Skin of body (tissue), 3 donors: ENCODE results near the gene DRD2. TPM values are rescaled to one million over a fixed set of nuclear protein-coding genes. Genes with fewer than 3 reads are reported as not detected.

Source experiments
- DNase-seq: peaks from one replicate; lab custom pipeline; 2025; lab: John Stamatoyannopoulos, UW
- small RNA-seq: library from RNA; depleted of rRNA; stranded (forward); fragments of <200 nt; gene quantifications from one replicate; pipeline ENCODE3, GENCODE V24; 2014; ENCODE audit warnings: low replicate concordance
- total RNA-seq: library from RNA; depleted of rRNA; stranded (reverse); fragments of >200 nt; gene quantifications from one replicate; pipeline ENCODE4 v1.2.3, GENCODE V29; 2014

DRD2 gene
- total RNA-seq, 1 donor from 2014 or later, result 0.20 TPM

GRCh38 chr11:113373981-113374560 is 101.1 kb downstream of the DRD2 start:
- DNase-seq, result no peak

GRCh38 chr11:113373306-113373705 is 101.9 kb downstream of the DRD2 start:
- DNase-seq, result no peak

GRCh38 chr11:113372309-113372708 is 102.9 kb downstream of the DRD2 start:
- no peak for DNase-seq

GRCh38 chr11:113370634-113371033 is 104.6 kb downstream of the DRD2 start:
- no peak for DNase-seq

- DNase-seq, result no peak
Measured at GRCh38 chr11:113369411-113369810, 105.8 kb downstream of the DRD2 start.

- DNase-seq, result no peak
Measured at GRCh38 chr11:113365895-113366294, 109.3 kb downstream of the DRD2 start.

- no peak for DNase-seq
Measured at GRCh38 chr11:113363996-113364641, 111.1 kb downstream of the DRD2 start.

- no peak for DNase-seq
Measured at GRCh38 chr11:113363406-113363805, 111.8 kb downstream of the DRD2 start.

Small RNA genes within 50 kb of the gene (small RNA-seq; reads per million reads assigned to genes)
- not detected for gene MIR4301

Other genes with a start within 250 kb of the DRD2 start
- 15.7 TPM for gene TTC12, start 160.8 kb downstream of the DRD2 start, total RNA-seq
- 1.6 TPM for gene ANKK1, start 87.6 kb downstream of the DRD2 start, total RNA-seq
- gene TMPRSS5, start 230.9 kb upstream of the DRD2 start, total RNA-seq, result 3.5 TPM